GM19372 (cell line): ENCODE data around the gene PTPRE.

Experiments
- ATAC-seq: cut with Tn5 transposase; IDR thresholded peaks from one replicate; pipeline ENCODE4 v1.9.1; 2021; ENCODE audit warnings: mild to moderate bottlenecking, low read depth, moderate library complexity; ENCODE audit not compliant: unreplicated experiment

Gene PTPRE

GRCh38 chr10:128054163-128054970, 147.5 kb downstream of the PTPRE start:
- no peak for ATAC-seq

GRCh38 chr10:128055061-128055868, 148.4 kb downstream of the PTPRE start:
- ATAC-seq: no peak

GRCh38 chr10:128056303-128057050, 149.6 kb downstream of the PTPRE start:
- ATAC-seq: no peak

GRCh38 chr10:128058106-128058749, 151.3 kb downstream of the PTPRE start:
- ATAC-seq: no peak

GRCh38 chr10:128058750-128059134, 151.8 kb downstream of the PTPRE start:
- no peak for ATAC-seq

GRCh38 chr10:128059266-128059981, 152.5 kb downstream of the PTPRE start:
- ATAC-seq: no peak

GRCh38 chr10:128059982-128060293, 153.0 kb downstream of the PTPRE start:
- ATAC-seq: no peak

GRCh38 chr10:128060341-128061250, 153.7 kb downstream of the PTPRE start:
- no peak for ATAC-seq

GRCh38 chr10:128061306-128062300, 154.7 kb downstream of the PTPRE start:
- no peak for ATAC-seq

GRCh38 chr10:128062331-128062880, 155.5 kb downstream of the PTPRE start:
- no peak for ATAC-seq

- ATAC-seq: peak; percentile 41
These were observed 156.1 kb downstream of the PTPRE start for GRCh38 chr10:128062881-128063563.

- ATAC-seq: no peak
These were observed 156.8 kb downstream of the PTPRE start for GRCh38 chr10:128063736-128064107.

- peak; percentile 41 for ATAC-seq
These were observed 157.4 kb downstream of the PTPRE start for GRCh38 chr10:128064108-128064969.

- ATAC-seq: no peak
These were observed 158.2 kb downstream of the PTPRE start for GRCh38 chr10:128064970-128065580.

GRCh38 chr10:128065881-128066534, 159.1 kb downstream of the PTPRE start:
- no peak for ATAC-seq
